B cell (primary cell): Measurements from ENCODE around the gene TBC1D9B. TPM values are rescaled to one million over a fixed set of nuclear protein-coding genes. Genes with fewer than 3 reads are reported as not detected.

Experiments used
- ATAC-seq: fragments of 200-7000 bp; cut with Tn5 transposase; one replicate; pipeline ENCODE4 v1.10.0; 2021; ENCODE audit warnings: low read depth, mild to moderate bottlenecking, moderate number of reproducible peaks, moderate library complexity
- CTCF ChIA-PET: fragments of 350-600 bp; sonication (Branson Sonifier 250); formaldehyde crosslinking; loops from one replicate; lab custom pipeline; 2021; ENCODE audit warnings: antibody characterized with exemption, inconsistent platforms; lab: Charles Lee
- POLR2A ChIA-PET: fragments of 350-600 bp; sonication (Branson Sonifier 250); formaldehyde crosslinking; loops from one replicate; lab custom pipeline; 2021; ENCODE audit warnings: antibody characterized with exemption; lab: Charles Lee
- DNase-seq: peaks from one replicate; pipeline ENCODE4 v3.0.0; 2013
- H2AFZ ChIP-seq: 2 replicates; pipeline ENCODE4 v1.6.1; 2012; ENCODE audit warnings: mild to moderate bottlenecking, low read depth, low read length; ENCODE audit not compliant: insufficient read depth, poor library complexity, severe bottlenecking
- H3K27ac ChIP-seq, 2 donors: 1 replicate in 1 of 2; 2 replicates in 1 of 2; pipeline ENCODE4 v1.5.1; 2012 to 2013; ENCODE audit warnings: low read length in 2 of 2, mild to moderate bottlenecking in 2 of 2, moderate library complexity in 1 of 2
- H3K27me3 ChIP-seq, 4 experiments: fragments of 200-600 bp in 1 of 4; sonication (generic) in 1 of 4; replicated peaks in 1 of 4; 1 replicate in 2 of 4; 2 replicates in 2 of 4; pipeline versions ENCODE4 v1.6.1 to v1.7.0; 2013 to 2016; ENCODE audit warnings: low read length in 3 of 4, mild to moderate bottlenecking in 2 of 4, mixed read lengths in 1 of 4, moderate library complexity in 1 of 4; ENCODE audit not compliant: insufficient read depth in 4 of 4, control insufficient read depth in 3 of 4; ENCODE audit errors: control extremely low read depth in 1 of 4
- H3K36me3 ChIP-seq, 2 experiments: replicated peaks in 1 of 2; 1 replicate in 1 of 2; 2 replicates in 1 of 2; pipeline versions ENCODE4 v1.6.1 to v1.7.1; 2013; ENCODE audit warnings: low read length in 1 of 2; ENCODE audit not compliant: insufficient read depth in 2 of 2, control insufficient read depth in 1 of 2; ENCODE audit errors: control extremely low read depth in 1 of 2, extremely low read depth in 1 of 2
- H3K4me1 ChIP-seq, 2 donors: fragments of 200-600 bp in 1 of 2; sonication (generic) in 1 of 2; 1 replicate in 1 of 2; 2 replicates in 1 of 2; pipeline versions ENCODE4 v1.5.1 to v1.6.1; 2013 to 2017; ENCODE audit warnings: low read length in 2 of 2; ENCODE audit not compliant: control insufficient read depth in 2 of 2, insufficient read depth in 2 of 2
- H3K4me2 ChIP-seq: replicated peaks from 2 replicates; pipeline ENCODE3; 2012; ENCODE audit warnings: mild to moderate bottlenecking, low read depth, low read length; ENCODE audit not compliant: poor library complexity, severe bottlenecking
- H3K4me3 ChIP-seq, 5 experiments: fragments of 200-600 bp in 1 of 5; sonication (generic) in 1 of 5; 1 replicate in 3 of 5; 2 replicates in 2 of 5; pipeline versions ENCODE4 v1.5.1 to v1.7.0; 2011 to 2016; ENCODE audit warnings: low read length in 4 of 5, mild to moderate bottlenecking in 4 of 5, low read depth in 2 of 5, control low read depth in 1 of 5, moderate library complexity in 1 of 5; ENCODE audit not compliant: insufficient read depth in 1 of 5; ENCODE audit errors: control extremely low read depth in 1 of 5, extremely low read depth in 1 of 5
- H3K79me2 ChIP-seq: fragments of 200-600 bp; sonication (generic); one replicate; pipeline ENCODE4 v1.6.0; 2016; ENCODE audit warnings: low read length; ENCODE audit not compliant: control insufficient read depth, insufficient read depth
- H3K9ac ChIP-seq: fragments of 200-600 bp; sonication (generic); 2 replicates; pipeline ENCODE4 v1.6.1; 2017; ENCODE audit warnings: mild to moderate bottlenecking, low read length, moderate library complexity
- H3K9me3 ChIP-seq, 3 donors: one replicate each; pipeline versions ENCODE4 v1.6.1 to v1.7.1; 2013; ENCODE audit warnings: low read length in 2 of 3; ENCODE audit not compliant: control insufficient read depth in 2 of 3, insufficient read depth in 1 of 3; ENCODE audit errors: control extremely low read depth in 1 of 3
- H4K20me1 ChIP-seq: 2 replicates; pipeline ENCODE4 v1.6.0; 2012; ENCODE audit warnings: mild to moderate bottlenecking, low read length; ENCODE audit not compliant: insufficient read depth, control insufficient read depth, poor library complexity, severe bottlenecking
- H3K27ac Mint-ChIP-seq: one replicate; pipeline ENCODE4 v1.8.0; 2021; ENCODE audit warnings: mixed read lengths
- H3K27me3 Mint-ChIP-seq: one replicate; pipeline ENCODE4 v1.8.0; 2021; ENCODE audit warnings: mixed read lengths
- H3K4me1 Mint-ChIP-seq: one replicate; pipeline ENCODE4 v1.8.0; 2021; ENCODE audit warnings: mixed read lengths
- H3K4me3 Mint-ChIP-seq: one replicate; pipeline ENCODE4 v1.8.0; 2021; ENCODE audit warnings: mixed read lengths
- H3K9me3 Mint-ChIP-seq: one replicate; pipeline ENCODE4 v1.8.0; 2022; ENCODE audit warnings: mixed read lengths; ENCODE audit not compliant: insufficient read depth
- EZH2 ChIP-seq: IDR thresholded peaks from 2 replicates; pipeline ENCODE4 v1.6.1; 2012; ENCODE audit warnings: borderline replicate concordance, low read depth, mild to moderate bottlenecking, moderate library complexity, low read length; ENCODE audit not compliant: insufficient read depth, poor library complexity, severe bottlenecking
- WGBS: methylation state at CpG from one replicate; pipeline ENCODE4 v1.1.5; 2013; ENCODE audit warnings: missing lambda C conversion rate; ENCODE audit not compliant: insufficient coverage; 5-methylcytosine and 5-hydroxymethylcytosine counted together
- intact Hi-C: fragments of 100-400 bp; cut with micrococcal nuclease; formaldehyde crosslinking; loops from one replicate; pipeline ENCODE4 v1.10.0; 2022
- polyA plus RNA-seq: library from polyadenylated mRNA; depleted of rRNA; stranded (reverse); fragments of >200 nt; gene quantifications from 2 replicates; pipeline ENCODE4 v1.2.3, GENCODE V29; 2012
- total RNA-seq, 2 donors: library from RNA; stranded (reverse); fragments of 120-200 nt in 1 of 2; gene quantifications; 1 replicate in 1 of 2; 2 replicates in 1 of 2; pipeline versions ENCODE4 v1.2.3 to v1.2.4, GENCODE V29; 2013 to 2022
- TF ChIP-seq, protein P1 (sequence below): fragments of 200-600 bp; IDR thresholded peaks from one replicate; pipeline ENCODE4 v1.8.0; 2022; ENCODE audit warnings: antibody characterized with exemption, mild to moderate bottlenecking

The TBC1D9B gene
- total and polyA plus RNA-seq, 2 donors (not counting 1 experiment from before 2014, with no cell fraction given), result 143 to 144 TPM

- CTCF ChIA-PET, result no interaction called here
- no peak overlapping the region for H3K4me3 Mint-ChIP-seq
- H3K4me1 Mint-ChIP-seq, result peaks cover 24% of the 10 kb centered on the region
- ATAC-seq, result no peak
- Histone ChIP-seq H4K20me1 (no peaks in the 10 kb centered on the region), H3K4me3 (no peak overlapping the region), H3K4me1 (peaks cover 0 to 18% of the 10 kb centered on the region in 2 donors), H3K4me2 (no peak overlapping the region), H2AFZ (no peak overlapping the region), H3K9me3 (peaks cover 0 to 15% (median 3%) of the 10 kb centered on the region in 3 donors), H3K36me3 (no peaks in the 10 kb centered on the region), H3K27ac (no peak overlapping the region), H3K27me3 (no peaks in the 10 kb centered on the region), H3K9ac (no peak overlapping the region), H3K79me2 (no peaks in the 10 kb centered on the region)
- 65% methylated on average over 16 of the region's 20 CpGs for WGBS
- H3K9me3 Mint-ChIP-seq, result no peaks in the 10 kb centered on the region
- TF ChIP-seq EZH2, result no peak
- TF ChIP-seq, protein P1, sequence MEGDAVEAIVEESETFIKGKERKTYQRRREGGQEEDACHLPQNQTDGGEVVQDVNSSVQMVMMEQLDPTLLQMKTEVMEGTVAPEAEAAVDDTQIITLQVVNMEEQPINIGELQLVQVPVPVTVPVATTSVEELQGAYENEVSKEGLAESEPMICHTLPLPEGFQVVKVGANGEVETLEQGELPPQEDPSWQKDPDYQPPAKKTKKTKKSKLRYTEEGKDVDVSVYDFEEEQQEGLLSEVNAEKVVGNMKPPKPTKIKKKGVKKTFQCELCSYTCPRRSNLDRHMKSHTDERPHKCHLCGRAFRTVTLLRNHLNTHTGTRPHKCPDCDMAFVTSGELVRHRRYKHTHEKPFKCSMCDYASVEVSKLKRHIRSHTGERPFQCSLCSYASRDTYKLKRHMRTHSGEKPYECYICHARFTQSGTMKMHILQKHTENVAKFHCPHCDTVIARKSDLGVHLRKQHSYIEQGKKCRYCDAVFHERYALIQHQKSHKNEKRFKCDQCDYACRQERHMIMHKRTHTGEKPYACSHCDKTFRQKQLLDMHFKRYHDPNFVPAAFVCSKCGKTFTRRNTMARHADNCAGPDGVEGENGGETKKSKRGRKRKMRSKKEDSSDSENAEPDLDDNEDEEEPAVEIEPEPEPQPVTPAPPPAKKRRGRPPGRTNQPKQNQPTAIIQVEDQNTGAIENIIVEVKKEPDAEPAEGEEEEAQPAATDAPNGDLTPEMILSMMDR, result no peak
- intact Hi-C loops, result no loop called here
- DNase-seq, result no peak
- POLR2A ChIA-PET, result no interaction called here
- H3K27me3 Mint-ChIP-seq, result peaks cover 5% of the 10 kb centered on the region
- H3K27ac Mint-ChIP-seq, result no peak overlapping the region
These were observed 11.9 kb upstream of the TBC1D9B start for GRCh38 chr5:179919487-179920060.

- Histone ChIP-seq H3K9me3 (peaks cover 0 to 12% (median 3%) of the 10 kb centered on the region in 3 donors), H4K20me1 (no peaks in the 10 kb centered on the region), H3K79me2 (no peaks in the 10 kb centered on the region), H3K4me2 (no peak overlapping the region), H2AFZ (no peak overlapping the region), H3K4me3 (no peak overlapping the region), H3K36me3 (no peaks in the 10 kb centered on the region), H3K27ac (no peak overlapping the region), H3K9ac (no peak overlapping the region), H3K4me1 (peaks cover 5 to 24% of the 10 kb centered on the region in 2 donors), H3K27me3 (no peaks in the 10 kb centered on the region)
- CTCF ChIA-PET, result interaction anchor here (0.5 to 0.8 kb wide), 2 partner anchors 83 to 328 kb away, joined by 3 read pairs; no protein-coding TSS in a partner anchor
- WGBS, result 94% methylated on average over 19 of the region's 19 CpGs
- no peaks in the 10 kb centered on the region for H3K9me3 Mint-ChIP-seq
- no peak for TF ChIP-seq EZH2
- TF ChIP-seq, protein P1, result no peak
- intact Hi-C loops, result no loop called here
- DNase-seq (no peak), ATAC-seq (no peak)
- H3K27me3 Mint-ChIP-seq, result peaks cover 5% of the 10 kb centered on the region
- H3K4me3 Mint-ChIP-seq, result no peak overlapping the region
- no peak overlapping the region for H3K27ac Mint-ChIP-seq
- peaks cover 30% of the 10 kb centered on the region for H3K4me1 Mint-ChIP-seq
- POLR2A ChIA-PET, result no interaction called here
These were observed 11.2 kb upstream of the TBC1D9B start for GRCh38 chr5:179918742-179919486.
